ENCODE measurements around the gene SH2D1B.

DNA sequence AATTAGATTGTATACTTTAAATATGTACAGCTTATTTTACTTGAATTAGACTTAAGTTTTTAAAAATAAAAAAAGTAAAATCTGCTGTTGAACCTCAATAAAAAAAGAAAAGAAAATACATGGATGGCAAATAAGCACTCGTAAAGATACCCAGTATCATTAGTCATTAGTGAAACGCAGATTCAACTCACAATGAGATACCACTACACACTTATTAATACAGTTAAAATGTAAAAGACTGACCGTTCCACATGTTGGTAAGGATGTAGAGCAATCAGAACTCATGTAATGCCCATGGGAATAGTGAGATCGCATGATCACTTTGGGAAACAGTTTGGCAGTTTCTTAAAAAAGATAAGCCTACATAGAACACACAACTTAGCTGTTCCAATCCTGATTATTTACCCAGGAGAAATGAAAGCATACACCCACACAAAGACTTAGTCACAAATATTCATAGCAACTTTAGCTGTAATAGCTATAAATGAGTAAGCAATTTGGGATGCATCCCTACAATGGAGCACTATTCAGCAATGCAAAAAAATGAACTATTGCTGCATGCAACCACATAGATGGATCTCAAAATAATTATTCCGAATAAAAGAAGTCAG, 7.3 kb downstream of the SH2D1B start:
- TF ChIP-seq SUZ12 (IDR thresholded peaks at IDR 0.05; ENCODE audit: unreplicated experiment) (no peak), CBX3 (IDR thresholded peaks at IDR 0.05; ENCODE audit: borderline replicate concordance, low read depth) (no peak), YY1 (IDR thresholded peaks at IDR 0.05; ENCODE audit: low read depth, low read length) (no peak), POLR2A (IDR thresholded peaks at IDR 0.05; ENCODE audit: low read depth, low read length) (no peak), KDM1A (IDR thresholded peaks at IDR 0.05; ENCODE audit: borderline replicate concordance) (no peak), HDGF (IDR thresholded peaks at IDR 0.05) (no peak)
- TF ChIP-seq, protein P1, sequence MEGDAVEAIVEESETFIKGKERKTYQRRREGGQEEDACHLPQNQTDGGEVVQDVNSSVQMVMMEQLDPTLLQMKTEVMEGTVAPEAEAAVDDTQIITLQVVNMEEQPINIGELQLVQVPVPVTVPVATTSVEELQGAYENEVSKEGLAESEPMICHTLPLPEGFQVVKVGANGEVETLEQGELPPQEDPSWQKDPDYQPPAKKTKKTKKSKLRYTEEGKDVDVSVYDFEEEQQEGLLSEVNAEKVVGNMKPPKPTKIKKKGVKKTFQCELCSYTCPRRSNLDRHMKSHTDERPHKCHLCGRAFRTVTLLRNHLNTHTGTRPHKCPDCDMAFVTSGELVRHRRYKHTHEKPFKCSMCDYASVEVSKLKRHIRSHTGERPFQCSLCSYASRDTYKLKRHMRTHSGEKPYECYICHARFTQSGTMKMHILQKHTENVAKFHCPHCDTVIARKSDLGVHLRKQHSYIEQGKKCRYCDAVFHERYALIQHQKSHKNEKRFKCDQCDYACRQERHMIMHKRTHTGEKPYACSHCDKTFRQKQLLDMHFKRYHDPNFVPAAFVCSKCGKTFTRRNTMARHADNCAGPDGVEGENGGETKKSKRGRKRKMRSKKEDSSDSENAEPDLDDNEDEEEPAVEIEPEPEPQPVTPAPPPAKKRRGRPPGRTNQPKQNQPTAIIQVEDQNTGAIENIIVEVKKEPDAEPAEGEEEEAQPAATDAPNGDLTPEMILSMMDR (IDR thresholded peaks at IDR 0.05 in 2 of 3, conservative IDR thresholded peaks at IDR 0.05 in 1 of 3; ENCODE audit: control insufficient read depth in 2 of 3, extremely low read depth in 1 of 3, insufficient read depth in 1 of 3, low read depth in 3 of 3, low read length in 3 of 3), result no peak
- TF ChIP-seq, protein P2, sequence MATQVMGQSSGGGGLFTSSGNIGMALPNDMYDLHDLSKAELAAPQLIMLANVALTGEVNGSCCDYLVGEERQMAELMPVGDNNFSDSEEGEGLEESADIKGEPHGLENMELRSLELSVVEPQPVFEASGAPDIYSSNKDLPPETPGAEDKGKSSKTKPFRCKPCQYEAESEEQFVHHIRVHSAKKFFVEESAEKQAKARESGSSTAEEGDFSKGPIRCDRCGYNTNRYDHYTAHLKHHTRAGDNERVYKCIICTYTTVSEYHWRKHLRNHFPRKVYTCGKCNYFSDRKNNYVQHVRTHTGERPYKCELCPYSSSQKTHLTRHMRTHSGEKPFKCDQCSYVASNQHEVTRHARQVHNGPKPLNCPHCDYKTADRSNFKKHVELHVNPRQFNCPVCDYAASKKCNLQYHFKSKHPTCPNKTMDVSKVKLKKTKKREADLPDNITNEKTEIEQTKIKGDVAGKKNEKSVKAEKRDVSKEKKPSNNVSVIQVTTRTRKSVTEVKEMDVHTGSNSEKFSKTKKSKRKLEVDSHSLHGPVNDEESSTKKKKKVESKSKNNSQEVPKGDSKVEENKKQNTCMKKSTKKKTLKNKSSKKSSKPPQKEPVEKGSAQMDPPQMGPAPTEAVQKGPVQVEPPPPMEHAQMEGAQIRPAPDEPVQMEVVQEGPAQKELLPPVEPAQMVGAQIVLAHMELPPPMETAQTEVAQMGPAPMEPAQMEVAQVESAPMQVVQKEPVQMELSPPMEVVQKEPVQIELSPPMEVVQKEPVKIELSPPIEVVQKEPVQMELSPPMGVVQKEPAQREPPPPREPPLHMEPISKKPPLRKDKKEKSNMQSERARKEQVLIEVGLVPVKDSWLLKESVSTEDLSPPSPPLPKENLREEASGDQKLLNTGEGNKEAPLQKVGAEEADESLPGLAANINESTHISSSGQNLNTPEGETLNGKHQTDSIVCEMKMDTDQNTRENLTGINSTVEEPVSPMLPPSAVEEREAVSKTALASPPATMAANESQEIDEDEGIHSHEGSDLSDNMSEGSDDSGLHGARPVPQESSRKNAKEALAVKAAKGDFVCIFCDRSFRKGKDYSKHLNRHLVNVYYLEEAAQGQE (IDR thresholded peaks at IDR 0.05; ENCODE audit: low read depth, low read length), result no peak
